HepG2 (cell line): ENCODE measurements around the gene SENP5. TPM values are rescaled to one million over a fixed set of nuclear protein-coding genes. Genes with fewer than 3 reads are reported as not detected.
A peak's percentile ranks its signal among the peaks of the same experiment; 100 is the strongest.

Experiments used
- ATAC-seq: fragments of 200-7000 bp; cut with Tn5 transposase; 3 replicates; pipeline ENCODE4 v1.9.1; 2020; ENCODE audit warnings: mild to moderate bottlenecking, moderate library complexity
- Bru-seq: library from RNA; stranded (reverse); fragments of 400-500 nt; gene quantifications from one replicate; lab custom pipeline; 2021; lab: Mats Ljungman, UMichigan
- BruChase-seq, 2 experiments: library from RNA; stranded (reverse); fragments of 400-500 nt; gene quantifications; one replicate each; lab custom pipeline; 2021; lab: Mats Ljungman, UMichigan
- BruUV-seq: library from RNA; stranded (reverse); fragments of 400-500 nt; replicated peaks from 2 replicates; lab custom pipeline; 2021; lab: Mats Ljungman, UMichigan
- CTCF ChIA-PET: fragments of 300-600 bp; formaldehyde crosslinking; extraction: SDS; loops from one replicate; lab custom pipeline; 2021; ENCODE audit warnings: low total read pairs, inconsistent platforms, low intra/inter-chr PET ratio; lab: Yijun Ruan, JAX
- POLR2A ChIA-PET: fragments of 350-600 bp; sonication (Branson Sonifier 250); formaldehyde crosslinking; loops from one replicate; lab custom pipeline; 2020; ENCODE audit warnings: antibody characterized with exemption, inconsistent platforms; lab: Yijun Ruan, JAX
- DNase-seq: peaks from one replicate; pipeline ENCODE4 v3.0.0-alpha.2; 2015; ENCODE audit warnings: low spot score
- FAIRE-seq: peaks from 3 replicates; lab custom pipeline; 2011; peaks lifted over from hg19 to GRCh38; lab: Jason Lieb, UNC
- H2AFZ ChIP-seq: one replicate; pipeline ENCODE4 v1.6.1; 2011; ENCODE audit warnings: low read length, inconsistent platforms
- H3K27ac ChIP-seq: fragments of 300-600 bp; 3 replicates; pipeline ENCODE4 v1.8.0; 2011; ENCODE audit warnings: mixed run types, mild to moderate bottlenecking, mixed read lengths, low read length, inconsistent platforms; ENCODE audit not compliant: insufficient read depth; ENCODE audit errors: extremely low read length
- H3K27me3 ChIP-seq, 2 experiments: fragments of 200-600 bp in 1 of 2; 2 replicates in 1 of 2; 3 replicates in 1 of 2; pipeline versions ENCODE4 v1.6.0 to v1.8.0; 2011; ENCODE audit warnings: low read length in 2 of 2, mild to moderate bottlenecking in 2 of 2, moderate library complexity in 2 of 2, inconsistent platforms in 1 of 2; ENCODE audit not compliant: insufficient read depth in 2 of 2, control insufficient read depth in 1 of 2
- H3K36me3 ChIP-seq, 2 experiments: fragments of 200-600 bp in 1 of 2; replicated peaks in 1 of 2; 2 replicates in 1 of 2; 3 replicates in 1 of 2; pipeline versions ENCODE4 v1.5.1 to v1.8.0; 2011; ENCODE audit warnings: low read length in 2 of 2, inconsistent platforms in 1 of 2; ENCODE audit not compliant: insufficient read depth in 2 of 2, control insufficient read depth in 1 of 2
- H3K4me1 ChIP-seq: 2 replicates; pipeline ENCODE4 v1.5.1; 2012; ENCODE audit warnings: low read length, inconsistent platforms; ENCODE audit not compliant: insufficient read depth
- H3K4me2 ChIP-seq: 2 replicates; pipeline ENCODE4 v1.6.0; 2011; ENCODE audit warnings: low read depth, low read length, inconsistent platforms
- H3K4me3 ChIP-seq, 3 experiments: fragments of 200-600 bp in 1 of 3; sonication (generic), shearing (Covaris generic) in 1 of 3; replicated peaks in 1 of 3; 2 replicates each; pipeline ENCODE4 v1.5.1; 2011 to 2016; ENCODE audit warnings: low read length in 3 of 3, inconsistent platforms in 2 of 3, low read depth in 2 of 3, mild to moderate bottlenecking in 2 of 3, control low read depth in 1 of 3, mixed read lengths in 1 of 3; ENCODE audit not compliant: insufficient read depth in 1 of 3
- H3K79me2 ChIP-seq: one replicate; pipeline ENCODE4 v1.6.1; 2011; ENCODE audit warnings: low read length, inconsistent platforms; ENCODE audit not compliant: insufficient read depth
- H3K9ac ChIP-seq: 2 replicates; pipeline ENCODE4 v1.6.0; 2011; ENCODE audit warnings: mild to moderate bottlenecking, low read depth, low read length, inconsistent platforms; ENCODE audit not compliant: insufficient read depth
- H3K9me3 ChIP-seq: 2 replicates; pipeline ENCODE4 v1.5.1; 2012; ENCODE audit warnings: mild to moderate bottlenecking, low read length
- H4K20me1 ChIP-seq: 2 replicates; pipeline ENCODE4 v1.6.0; 2011; ENCODE audit warnings: inconsistent platforms, mild to moderate bottlenecking, low read length, moderate library complexity; ENCODE audit not compliant: insufficient read depth
- DMTF1 ChIP-seq: sonication (generic); formaldehyde crosslinking; IDR thresholded peaks from 2 replicates; pipeline ENCODE4 v1.4.0; 2020; ENCODE audit warnings: mild to moderate bottlenecking, missing genetic modification reagents
- HNF4G ChIP-seq, 2 experiments: sonication (generic) in 1 of 2; formaldehyde crosslinking in 1 of 2; IDR thresholded peaks; 2 replicates each; pipeline versions ENCODE4 v1.4.0 to v1.6.1; 2011 to 2020; ENCODE audit warnings: borderline replicate concordance in 2 of 2, low read depth in 2 of 2, mild to moderate bottlenecking in 2 of 2, low read length in 1 of 2, missing genetic modification reagents in 1 of 2, moderate library complexity in 1 of 2
- IRF2 ChIP-seq: IDR thresholded peaks from 2 replicates; pipeline ENCODE4 v1.6.1; 2018; ENCODE audit warnings: missing genetic modification reagents, missing compliant biosample characterization
- NFE2 ChIP-seq: sonication (generic); formaldehyde crosslinking; IDR thresholded peaks from 2 replicates; pipeline ENCODE4 v1.4.0; 2020; ENCODE audit warnings: missing genetic modification reagents
- ZBTB49 ChIP-seq: sonication (generic); formaldehyde crosslinking; IDR thresholded peaks from 2 replicates; pipeline ENCODE4 v1.4.0; 2020; ENCODE audit warnings: missing genetic modification reagents, borderline replicate concordance
- ZFP1 ChIP-seq: IDR thresholded peaks from 2 replicates; pipeline ENCODE4 v1.6.1; 2016
- ZFP36L1 ChIP-seq: sonication (generic); formaldehyde crosslinking; IDR thresholded peaks from 2 replicates; pipeline ENCODE4 v1.8.0; 2022; ENCODE audit warnings: mild to moderate bottlenecking, missing genetic modification reagents, moderate library complexity
- ZMYM2 ChIP-seq: sonication (generic); formaldehyde crosslinking; IDR thresholded peaks from 2 replicates; pipeline ENCODE4 v1.8.0; 2022; ENCODE audit warnings: mild to moderate bottlenecking, missing genetic modification reagents
- ZNF121 ChIP-seq: sonication (generic); formaldehyde crosslinking; IDR thresholded peaks from 2 replicates; pipeline ENCODE4 v1.5.0; 2020; ENCODE audit warnings: mild to moderate bottlenecking, missing genetic modification reagents
- ZNF234 ChIP-seq: sonication (generic); formaldehyde crosslinking; conservative IDR thresholded peaks from 2 replicates; pipeline ENCODE4 v1.5.1; 2020; ENCODE audit warnings: mild to moderate bottlenecking, missing genetic modification reagents
- ZNF660 ChIP-seq: sonication (generic); formaldehyde crosslinking; IDR thresholded peaks from 2 replicates; pipeline ENCODE4 v1.5.1; 2020; ENCODE audit warnings: mild to moderate bottlenecking, low read depth, missing genetic modification reagents, borderline replicate concordance
- ZNF790 ChIP-seq: sonication (generic); formaldehyde crosslinking; IDR thresholded peaks from 2 replicates; pipeline ENCODE4 v1.8.0; 2022; ENCODE audit warnings: missing genetic modification reagents, mild to moderate bottlenecking, borderline replicate concordance
- ZNF841 ChIP-seq: sonication (generic); formaldehyde crosslinking; IDR thresholded peaks from 2 replicates; pipeline ENCODE4 v1.8.1; 2023; ENCODE audit warnings: missing genetic modification reagents, borderline replicate concordance
- WGBS: methylation state at CpG from one replicate; pipeline ENCODE4 v1.1.6; 2017; ENCODE audit warnings: low lambda C conversion rate; 5-methylcytosine and 5-hydroxymethylcytosine counted together
- in situ Hi-C: cut with HindIII; loops from 2 replicates; pipeline ENCODE4 v1.10.0; 2017; ENCODE audit warnings: low pct_unique_long_range_greater_than_20kb; ENCODE audit not compliant: extremely low pct_ligation_motif_present
- intact Hi-C: fragments of 100-400 bp; cut with micrococcal nuclease; formaldehyde crosslinking; loops from one replicate; pipeline ENCODE4 v1.10.0; 2022; ENCODE audit not compliant: unreplicated experiment
- long read RNA-seq, 2 experiments: library from RNA in 1 of 2; library from polyadenylated mRNA in 1 of 2; stranded (forward) in 1 of 2; unstranded in 1 of 2; transcript quantifications; one replicate each; pipeline ENCODE4 v2.0.0, GENCODE V29; 2019 to 2022
- polyA minus RNA-seq, 3 experiments: library from RNA; depleted of rRNA, polyadenylated mRNA; stranded (reverse); fragments of >200 nt; gene quantifications; 2 replicates each; pipeline ENCODE4 v1.2.3, GENCODE V29; 2011; ENCODE audit warnings: low replicate concordance in 1 of 3
- polyA plus RNA-seq, 8 experiments: library from polyadenylated mRNA; depleted of rRNA in 3 of 8; stranded (reverse) in 7 of 8; unstranded in 1 of 8; fragments of >200 nt; fragmentation: Illumina TruSeq in 4 of 8; extraction: Trizol in 4 of 8; gene quantifications; 2 replicates each; pipeline versions ENCODE4 v1.2.1 to v1.2.3, GENCODE V29; 2011 to 2016; ENCODE audit warnings: low read depth in 4 of 8, missing spikeins in 1 of 8, mixed read lengths in 1 of 8; ENCODE audit not compliant: insufficient read depth in 1 of 8
- total RNA-seq, 5 experiments: library from RNA; depleted of rRNA; stranded (reverse); fragments of >200 nt; fragmentation: Illumina TruSeq; extraction: Trizol; gene quantifications; 2 replicates each; pipeline ENCODE4 v1.2.3, GENCODE V29; 2016; ENCODE audit warnings: low read depth in 1 of 5

SENP5 gene
- total RNA-seq (2016; rRNA removed; fragmentation: Illumina TruSeq; extraction: Trizol) (30.9 and 45.2 TPM in 2 replicates), polyA plus RNA-seq (2011; rRNA removed) (17.6 and 18.7 TPM in 2 replicates), polyA minus RNA-seq (2011; rRNA and poly(A)+ RNA removed; ENCODE audit: low replicate concordance) (106 and 135 TPM in 2 replicates), Bru-seq, nascent RNA (percentile 83 among the genes with signal in this experiment), BruChase-seq, experiment 1, labeled RNA remaining after a 6-hour chase (percentile 89 among the genes with signal in this experiment), BruChase-seq, experiment 2, labeled RNA remaining after a 2-hour chase (percentile 89 among the genes with signal in this experiment)
- 9.7 and 12.6 TPM in 2 replicates for total RNA-seq (2016; cell fraction: cytosol; rRNA removed; fragmentation: Illumina TruSeq; extraction: Trizol; ENCODE audit: low read depth)
- 30.3 and 40.5 TPM in 2 replicates for total RNA-seq (2016; cell fraction: insoluble cytoplasmic fraction; rRNA removed; fragmentation: Illumina TruSeq; extraction: Trizol)
- total RNA-seq (2016; cell fraction: membrane; rRNA removed; fragmentation: Illumina TruSeq; extraction: Trizol): 24.2 and 24.5 TPM in 2 replicates
- total RNA-seq (2016; cell fraction: nucleus; rRNA removed; fragmentation: Illumina TruSeq; extraction: Trizol): 34.9 and 40.2 TPM in 2 replicates
- polyA plus RNA-seq (2011; cell fraction: cytosol; rRNA removed): 5.6 and 8.4 TPM in 2 replicates
- polyA plus RNA-seq (2011; cell fraction: nucleus; rRNA removed): 14.6 and 18.5 TPM in 2 replicates
- 12.5 and 13.3 TPM in 2 replicates for polyA plus RNA-seq (2012)
- polyA plus RNA-seq (2016; cell fraction: cytosol; fragmentation: Illumina TruSeq; extraction: Trizol; ENCODE audit: low read depth): 4.8 and 5.6 TPM in 2 replicates
- polyA plus RNA-seq (2016; cell fraction: insoluble cytoplasmic fraction; fragmentation: Illumina TruSeq; extraction: Trizol; ENCODE audit: low read depth): 17.3 and 18.0 TPM in 2 replicates
- 7.5 and 10.0 TPM in 2 replicates for polyA plus RNA-seq (2016; cell fraction: membrane; fragmentation: Illumina TruSeq; extraction: Trizol; ENCODE audit: low read depth)
- 28.9 and 29.5 TPM in 2 replicates for polyA plus RNA-seq (2016; cell fraction: nucleus; fragmentation: Illumina TruSeq; extraction: Trizol; ENCODE audit: insufficient read depth, low read depth)
- polyA minus RNA-seq (2011; cell fraction: cytosol; rRNA and poly(A)+ RNA removed): 35.1 and 39.0 TPM in 2 replicates
- polyA minus RNA-seq (2011; cell fraction: nucleus; rRNA and poly(A)+ RNA removed): 52.5 and 54.3 TPM in 2 replicates
- long read RNA-seq, experiment 1, full-length matches to known transcripts: 4 of 29 reads
- long read RNA-seq, experiment 1, partial matches to known transcripts: 2 of 29 reads
- long read RNA-seq, experiment 1, other reads (novel, unspliced or antisense): 23 of 29 reads
- long read RNA-seq, experiment 2, partial matches to known transcripts: 2 of 18 reads
- long read RNA-seq, experiment 2, other reads (novel, unspliced or antisense): 15 of 18 reads

- peaks cover 48% of the 10 kb centered on the region for H3K79me2 ChIP-seq
- no peaks in the 10 kb centered on the region for H3K9me3 ChIP-seq
- peaks cover 1 to 6% of the 10 kb centered on the region in 2 experiments; a peak in 4 of 5 replicates for H3K36me3 ChIP-seq
- peak within 1 kb of the TSS; percentile 91 for H3K4me2 ChIP-seq
- ChIA-PET CTCF (no interaction called here), POLR2A (interaction anchor here (0.6 to 2.6 kb wide), 12 partner anchors 9 to 202 kb away, joined by 3 to 33 read pairs (median 4); partner anchors contain the start of gene NCBP2)
- peaks cover 29% of the 10 kb centered on the region for H3K4me1 ChIP-seq
- in situ Hi-C loops: no loop called here
- no TSS peak for BruUV-seq
- DNase-seq (peak; percentile 75), ATAC-seq (peak; percentile 93), FAIRE-seq (no peak)
- WGBS: 2% methylated on average over 43 of the region's 93 CpGs
- H4K20me1 ChIP-seq: peaks cover 11% of the 10 kb centered on the region
- intact Hi-C loops: no loop called here
- H3K4me3 ChIP-seq: peak within 1 kb of the TSS; percentile 66 to 97 (median 96)
- no peak within 1 kb of the TSS for H2AFZ ChIP-seq
- peak within 1 kb of the TSS; percentile 89 for H3K27ac ChIP-seq
- H3K27me3 ChIP-seq: no peaks in the 10 kb centered on the region
- peak within 1 kb of the TSS; percentile 97 for H3K9ac ChIP-seq
- no peak for TF ChIP-seq ZNF841 (CRISPR knock-in tag)
- peak; percentile 51; the same call in 1 of the 2 replicates for TF ChIP-seq ZNF790 (CRISPR knock-in tag)
- no peak for TF ChIP-seq DMTF1
- TF ChIP-seq ZNF660 (CRISPR knock-in tag): no peak
- TF ChIP-seq ZBTB49 (CRISPR knock-in tag): no peak
- no peak for TF ChIP-seq HNF4G (IDR thresholded peaks at IDR 0.05; ENCODE audit: borderline replicate concordance, low read depth, low read length)
- no peak; the same call in 1 of the 2 replicates for TF ChIP-seq HNF4G (CRISPR knock-in tag; IDR thresholded peaks at IDR 0.05; ENCODE audit: borderline replicate concordance, low read depth)
- peak; percentile 68 for TF ChIP-seq ZNF234
- TF ChIP-seq ZFP1 (CRISPR knock-in tag): no peak
- TF ChIP-seq ZNF121 (CRISPR knock-in tag): no peak
- TF ChIP-seq NFE2: no peak
- no peak for TF ChIP-seq ZFP36L1 (CRISPR knock-in tag)
- TF ChIP-seq ZMYM2 (CRISPR knock-in tag): no peak
- TF ChIP-seq IRF2 (CRISPR knock-in tag): peak; percentile 70
These were observed at the start of gene SENP5 for GRCh38 chr3:196867507-196868296. Gene SENP5 (plus strand): TSS chr3:196867920. CDS start chr3:196885182, 17,262 bp downstream.
